GM18520 (cell line): ENCODE results near the gene PLCB1.
"Not testable (repeated sequence)": the region's sequence is repeated elsewhere in the genome, so short reads cannot be mapped to it uniquely, and the experiment has no call there.

Experiments used
- ATAC-seq: cut with Tn5 transposase; IDR thresholded peaks from one replicate; pipeline ENCODE4 v1.9.1; 2021; ENCODE audit not compliant: unreplicated experiment

The PLCB1 gene

GRCh38 chr20:8853211-8853610, 721.1 kb downstream of the PLCB1 start:
- not testable (repeated sequence) for ATAC-seq

DNA sequence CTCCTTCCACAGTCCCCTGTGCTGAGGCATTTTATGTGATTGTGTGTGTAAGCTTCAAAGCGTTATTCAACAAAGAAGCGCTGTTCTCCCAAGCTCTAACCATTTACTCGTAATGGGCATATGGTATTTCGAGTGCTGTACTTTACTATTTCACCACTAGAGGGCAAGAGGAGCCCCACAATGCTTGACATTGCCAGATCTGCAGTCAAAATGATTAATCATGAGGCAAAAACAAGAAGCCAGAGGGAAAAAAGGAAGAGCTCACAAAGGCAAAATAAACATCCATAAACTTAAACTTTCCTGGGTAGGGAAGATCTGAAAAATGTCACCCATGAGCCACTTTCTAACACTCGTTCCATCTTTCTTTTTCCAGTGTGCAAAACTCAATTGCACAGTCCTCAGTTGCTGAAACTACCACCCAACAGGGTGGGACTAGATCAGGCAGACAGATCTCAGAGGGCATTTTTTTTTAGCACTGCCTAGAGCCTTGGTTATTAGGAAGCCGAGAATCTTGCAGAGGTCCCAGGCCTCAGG, 721.8 kb downstream of the PLCB1 start:
- ATAC-seq = peak; percentile 80

DNA sequence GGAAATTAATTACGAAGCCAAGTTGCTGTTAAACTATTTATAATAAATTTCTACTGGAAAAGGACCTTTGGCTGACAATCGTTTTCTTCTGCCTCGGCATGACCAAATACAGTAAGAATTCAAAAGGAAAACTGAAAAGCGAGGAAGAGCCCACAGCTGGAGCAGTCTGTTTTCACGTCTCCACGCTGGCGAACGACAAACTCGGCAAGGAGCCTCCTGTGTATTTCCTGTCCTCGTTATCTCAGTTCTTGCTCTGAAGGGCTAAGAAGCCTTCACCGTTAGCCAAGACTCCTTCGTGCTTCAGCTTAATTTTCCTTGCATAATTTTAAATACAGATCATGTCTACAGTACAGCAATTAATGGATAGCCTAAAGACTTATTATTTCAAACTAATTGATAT, 722.5 kb downstream of the PLCB1 start:
- ATAC-seq = no peak

- ATAC-seq = no peak
Measured at GRCh38 chr20:8855315-8855714, 723.2 kb downstream of the PLCB1 start.

DNA sequence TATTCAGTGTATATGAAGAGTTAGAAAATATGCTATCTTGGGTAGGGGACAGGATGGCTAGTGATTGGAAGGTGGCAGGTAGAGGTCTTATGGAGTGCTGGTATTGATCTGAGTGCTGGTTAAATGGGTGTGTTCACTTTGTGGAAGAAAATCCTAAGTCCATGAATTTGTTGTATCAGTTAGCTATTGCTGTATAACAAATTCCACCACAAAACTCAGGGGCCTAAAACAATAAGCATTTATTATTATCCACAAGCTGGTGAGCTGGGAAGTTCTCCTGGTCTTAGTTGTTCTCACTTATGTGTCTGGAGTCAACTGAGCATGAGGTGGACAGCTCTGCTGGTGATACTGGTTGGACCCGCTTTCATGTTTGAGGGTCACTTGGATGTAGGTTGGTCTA, 724.6 kb downstream of the PLCB1 start:
- no peak for ATAC-seq

- ATAC-seq = no peak
Measured at GRCh38 chr20:8858181-8858787, 726.2 kb downstream of the PLCB1 start.

GRCh38 chr20:8860011-8860495, 728.0 kb downstream of the PLCB1 start:
- peak; percentile 51 for ATAC-seq

DNA sequence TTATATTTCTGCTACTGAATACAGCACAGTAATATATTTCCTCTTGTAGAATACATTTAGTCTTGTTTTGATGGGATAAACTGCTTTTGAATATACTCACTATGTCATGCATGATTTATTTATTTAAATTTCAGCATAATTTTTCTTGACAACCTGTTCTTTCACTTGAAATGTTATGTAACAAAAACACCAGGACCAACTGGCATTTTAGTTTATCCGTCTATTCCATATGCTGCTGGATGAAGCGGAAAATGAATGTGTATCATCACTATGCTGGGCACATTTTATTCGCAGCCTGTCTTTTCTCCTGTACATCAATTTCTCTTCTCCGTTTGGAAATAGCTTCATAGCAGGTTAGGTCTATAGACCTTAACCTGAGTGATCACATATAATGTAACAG, 730.0 kb downstream of the PLCB1 start:
- no peak for ATAC-seq

DNA sequence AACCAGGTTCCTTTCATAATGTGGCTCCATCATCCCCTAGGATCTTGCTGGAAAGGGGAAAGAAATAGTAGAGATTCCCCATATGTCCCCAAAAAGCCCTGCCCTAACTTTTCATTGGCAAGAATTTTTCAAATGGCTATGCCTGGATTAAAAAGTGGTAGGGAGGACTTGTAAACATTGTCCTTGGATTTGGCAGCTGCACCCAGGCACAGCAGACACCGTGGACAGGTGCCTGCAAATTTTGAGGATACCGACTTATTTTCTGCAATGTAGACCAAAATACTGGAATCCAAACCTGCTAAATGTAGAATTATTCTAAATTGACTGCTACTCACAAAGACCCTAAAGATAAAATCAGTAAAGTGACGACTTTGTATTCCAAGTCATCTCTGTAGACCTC, 733.6 kb downstream of the PLCB1 start:
- no peak for ATAC-seq

- ATAC-seq = no peak
Measured at GRCh38 chr20:8867038-8867740, 735.1 kb downstream of the PLCB1 start.

DNA sequence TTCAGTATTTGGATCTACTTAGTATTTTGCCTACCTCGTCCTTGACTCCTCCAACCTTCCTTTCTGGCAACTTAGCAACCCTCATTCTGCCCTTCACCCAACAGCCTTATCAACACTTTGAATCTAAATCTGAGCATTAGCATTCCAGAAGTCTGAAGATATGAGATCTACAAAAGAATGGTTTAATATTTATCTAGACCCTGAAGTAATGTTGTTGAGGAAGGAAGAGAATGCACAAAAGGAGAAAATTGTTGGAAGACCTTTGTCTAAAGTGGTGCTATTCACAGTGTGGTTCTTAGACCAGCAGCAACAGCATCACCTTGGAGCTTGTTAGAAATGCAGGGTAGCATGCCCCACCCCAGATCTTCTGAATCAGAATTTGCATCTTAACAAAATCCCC, 738.6 kb downstream of the PLCB1 start:
- ATAC-seq = no peak

DNA sequence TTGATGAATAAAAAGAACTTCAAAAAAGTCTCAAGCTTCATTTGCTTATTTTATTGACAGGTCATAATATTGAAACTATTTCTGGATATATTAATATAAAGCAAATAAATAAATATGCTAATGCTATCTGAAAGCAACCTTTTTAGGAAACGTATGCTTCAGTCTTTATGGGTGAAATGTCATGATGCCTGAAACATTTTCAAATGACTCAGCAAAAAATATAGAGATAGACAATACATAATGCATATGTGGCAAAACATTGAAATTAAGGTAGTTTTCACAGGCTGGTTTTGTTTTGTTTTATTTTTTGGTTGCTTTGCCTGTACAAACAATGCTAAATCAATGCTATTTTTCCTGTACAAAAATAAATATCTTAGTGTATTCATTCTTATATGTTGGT, 742.4 kb downstream of the PLCB1 start:
- no peak for ATAC-seq

DNA sequence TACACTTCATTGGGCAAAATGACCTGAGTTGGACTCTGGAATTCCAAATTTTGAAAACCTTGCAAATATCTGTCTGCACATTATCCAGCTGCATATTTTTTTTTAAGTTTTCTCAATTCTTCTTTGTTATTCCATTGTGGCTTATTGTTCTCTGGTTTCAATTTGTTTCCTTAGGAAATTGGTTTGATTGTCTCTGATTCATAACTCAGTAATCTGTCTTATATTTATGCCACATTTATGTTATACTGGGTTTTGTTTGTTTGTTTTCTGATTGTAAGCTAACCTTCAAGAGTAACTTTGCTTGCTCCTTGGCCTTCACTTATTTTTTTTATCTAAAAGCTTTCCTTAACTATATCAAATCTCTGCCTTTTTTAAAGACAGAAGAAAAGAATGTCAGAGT, 743.5 kb downstream of the PLCB1 start:
- no peak for ATAC-seq

DNA sequence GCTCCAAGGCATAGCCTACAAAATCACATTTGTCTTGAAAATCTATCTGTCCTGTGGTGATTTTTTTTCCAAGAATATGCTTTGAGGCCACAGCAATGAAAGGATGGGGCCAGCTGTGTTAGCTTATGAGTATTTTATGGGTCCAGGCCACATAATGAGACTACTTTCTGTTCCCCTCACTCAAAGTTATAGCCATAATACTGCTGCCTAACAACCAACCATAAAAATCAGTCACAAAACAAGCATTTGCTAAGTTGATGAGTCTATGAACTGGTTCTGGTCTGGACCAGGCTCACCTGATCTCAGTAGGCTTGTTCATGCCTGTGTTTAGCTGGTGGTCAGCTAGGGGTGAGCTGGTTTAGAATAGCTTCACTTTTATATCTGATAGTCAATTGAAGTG, 744.3 kb downstream of the PLCB1 start:
- no peak for ATAC-seq

GRCh38 chr20:8877294-8877693, 745.2 kb downstream of the PLCB1 start:
- ATAC-seq = no peak

DNA sequence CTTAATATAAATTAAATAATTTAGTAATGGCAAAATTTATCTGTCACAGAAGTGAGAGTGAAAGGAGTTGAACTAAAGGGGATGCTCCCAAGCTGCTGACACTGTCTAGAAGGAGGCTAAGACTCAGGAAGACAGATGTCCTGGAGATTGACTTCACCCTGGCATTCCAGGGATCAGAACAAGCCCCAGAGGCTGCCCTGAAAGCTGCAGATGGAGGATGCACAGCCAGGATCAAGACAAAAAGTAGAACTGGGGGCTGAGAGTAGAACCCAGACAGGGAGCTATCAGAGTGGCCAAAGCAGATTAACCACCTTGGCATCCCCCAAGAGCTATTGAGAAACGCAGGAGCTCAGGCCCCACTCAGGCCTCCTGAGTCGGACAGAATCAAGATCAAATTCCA, 747.6 kb downstream of the PLCB1 start:
- no peak for ATAC-seq

DNA sequence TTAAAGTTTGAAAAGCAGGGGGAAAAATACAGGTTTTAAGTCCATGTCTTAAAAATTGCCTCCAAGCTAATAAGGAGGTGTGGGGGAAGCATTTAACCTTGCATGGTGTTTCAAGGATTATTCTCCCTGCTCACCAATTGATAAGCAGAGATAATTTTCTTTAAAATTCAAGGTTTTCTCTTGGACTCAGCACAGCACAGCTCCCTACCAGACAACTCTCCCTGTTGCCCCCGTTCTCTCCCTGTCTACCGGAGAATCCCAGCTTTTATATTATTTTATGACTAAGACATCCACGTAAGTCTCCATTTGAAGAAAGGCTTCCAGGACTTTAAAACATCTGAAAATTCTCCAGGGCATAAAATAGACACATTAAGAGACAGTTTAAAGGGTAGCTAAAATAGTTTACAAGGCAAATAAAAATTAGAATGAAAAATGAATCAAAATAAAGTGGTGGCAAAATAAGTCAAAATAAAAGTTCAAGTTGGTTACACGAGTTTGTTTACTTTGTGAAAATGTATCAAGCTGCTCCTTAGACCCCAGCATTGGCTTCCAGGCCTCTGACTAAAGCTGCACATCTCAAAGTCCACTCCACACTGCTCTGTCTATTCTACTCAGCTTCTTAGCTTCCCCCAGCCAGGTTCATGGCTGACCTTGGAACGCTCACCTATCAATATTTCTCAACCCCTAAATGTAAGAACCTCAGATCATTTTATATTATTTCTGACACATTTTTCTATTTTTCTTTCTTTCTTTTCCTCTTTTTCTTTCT, 748.2 kb downstream of the PLCB1 start:
- no peak for ATAC-seq

- no peak for ATAC-seq
Measured at GRCh38 chr20:8891039-8891438, 759.0 kb downstream of the PLCB1 start.

GRCh38 chr20:8895472-8895871, 763.4 kb downstream of the PLCB1 start:
- ATAC-seq = no peak

GRCh38 chr20:8898823-8899222, 766.8 kb downstream of the PLCB1 start:
- ATAC-seq = no peak

- ATAC-seq = no peak
Measured at GRCh38 chr20:8901237-8902025, 769.4 kb downstream of the PLCB1 start.
